HEK293 (cell line): ENCODE data around the gene MEIOC.

Experiments used
- CTCF ChIA-PET: fragments of 350-600 bp; formaldehyde crosslinking; extraction: SDS; loops from one replicate; lab custom pipeline; 2021; ENCODE audit warnings: antibody characterized with exemption; lab: Yijun Ruan, JAX
- POLR2A ChIA-PET: fragments of 300-600 bp; formaldehyde crosslinking; extraction: SDS; loops from one replicate; lab custom pipeline; 2020; ENCODE audit warnings: antibody characterized with exemption, inconsistent platforms; lab: Yijun Ruan, JAX
- H3K27ac ChIP-seq: fragments of 200-500 bp; sonication (Bioruptor generic); 2 replicates; pipeline ENCODE4 v1.5.1; 2014; ENCODE audit warnings: low read depth, low read length, control low read depth, inconsistent platforms; ENCODE audit errors: extremely low read depth
- H3K36me3 ChIP-seq, 2 experiments: fragments of 200-500 bp in 1 of 2; sonication (Bioruptor generic) in 1 of 2; 1 replicate in 1 of 2; 2 replicates in 1 of 2; pipeline ENCODE4 v1.5.1; 2014 to 2017; ENCODE audit warnings: inconsistent platforms in 2 of 2, low read length in 2 of 2; ENCODE audit not compliant: control insufficient read depth in 2 of 2, insufficient read depth in 1 of 2
- H3K4me1 ChIP-seq: fragments of 200-500 bp; sonication (Bioruptor generic); 2 replicates; pipeline ENCODE4 v1.5.1; 2014; ENCODE audit warnings: mild to moderate bottlenecking, low read length, inconsistent platforms; ENCODE audit not compliant: control insufficient read depth, insufficient read depth
- H3K4me3 ChIP-seq: 2 replicates; pipeline ENCODE4 v1.5.1; 2011; ENCODE audit warnings: low read depth, mild to moderate bottlenecking, control low read depth, low read length, moderate library complexity
- H3K9me3 ChIP-seq: fragments of 200-500 bp; sonication (Bioruptor generic); 2 replicates; pipeline ENCODE4 v1.5.1; 2014; ENCODE audit warnings: low read depth, low read length, inconsistent platforms; ENCODE audit not compliant: control insufficient read depth, insufficient read depth
- BCL11B ChIP-seq: fragments of 450-650 bp; formaldehyde crosslinking; IDR thresholded peaks from 2 replicates; pipeline ENCODE4 v1.5.1; 2016; ENCODE audit warnings: low read depth, missing biosample characterization, missing genetic modification characterization
- BCL6B ChIP-seq: fragments of 450-650 bp; formaldehyde crosslinking; IDR thresholded peaks from 2 replicates; pipeline ENCODE4 v1.5.1; 2017; ENCODE audit warnings: missing biosample characterization, missing genetic modification characterization
- GLIS1 ChIP-seq: fragments of 450-650 bp; formaldehyde crosslinking; IDR thresholded peaks from 2 replicates; pipeline ENCODE4 v1.5.1; 2016; ENCODE audit warnings: missing biosample characterization, missing genetic modification characterization
- IKZF3 ChIP-seq: fragments of 450-650 bp; IDR thresholded peaks from 2 replicates; pipeline ENCODE4 v1.5.0; 2018; ENCODE audit warnings: missing biosample characterization, mild to moderate bottlenecking, missing genetic modification characterization, moderate library complexity
- MZF1 ChIP-seq: fragments of 450-650 bp; formaldehyde crosslinking; IDR thresholded peaks from 2 replicates; pipeline ENCODE4 v1.5.1; 2017; ENCODE audit warnings: missing biosample characterization, missing genetic modification characterization, borderline replicate concordance
- ZFP41 ChIP-seq: fragments of 450-650 bp; formaldehyde crosslinking; IDR thresholded peaks from 2 replicates; pipeline ENCODE4 v1.5.1; 2016; ENCODE audit warnings: missing biosample characterization, missing genetic modification characterization, borderline replicate concordance
- ZFP69B ChIP-seq: fragments of 450-650 bp; formaldehyde crosslinking; IDR thresholded peaks from 2 replicates; pipeline ENCODE4 v1.5.1; 2016; ENCODE audit warnings: missing biosample characterization, missing genetic modification characterization
- ZNF138 ChIP-seq: fragments of 450-650 bp; formaldehyde crosslinking; IDR thresholded peaks from 2 replicates; pipeline ENCODE4 v1.5.1; 2016; ENCODE audit warnings: missing biosample characterization, missing genetic modification characterization, borderline replicate concordance
- ZNF146 ChIP-seq: fragments of 450-650 bp; formaldehyde crosslinking; IDR thresholded peaks from 2 replicates; pipeline ENCODE4 v1.5.1; 2016; ENCODE audit warnings: missing biosample characterization, missing genetic modification characterization
- ZNF155 ChIP-seq: fragments of 450-650 bp; formaldehyde crosslinking; IDR thresholded peaks from 2 replicates; pipeline ENCODE4 v1.5.1; 2016; ENCODE audit warnings: missing biosample characterization, missing genetic modification characterization
- ZNF19 ChIP-seq: fragments of 450-650 bp; formaldehyde crosslinking; IDR thresholded peaks from 2 replicates; pipeline ENCODE4; 2016; ENCODE audit warnings: missing biosample characterization, missing genetic modification characterization, low read depth
- ZNF211 ChIP-seq: fragments of 450-650 bp; formaldehyde crosslinking; IDR thresholded peaks from 2 replicates; pipeline ENCODE4 v1.5.1; 2016; ENCODE audit warnings: low read depth, missing biosample characterization, missing genetic modification characterization
- ZNF239 ChIP-seq: fragments of 450-650 bp; formaldehyde crosslinking; IDR thresholded peaks from 2 replicates; pipeline ENCODE4 v1.5.1; 2016; ENCODE audit warnings: missing biosample characterization, missing genetic modification characterization
- ZNF292 ChIP-seq: fragments of 450-650 bp; formaldehyde crosslinking; IDR thresholded peaks from 2 replicates; pipeline ENCODE4 v1.5.1; 2016; ENCODE audit warnings: low read depth, missing biosample characterization, missing genetic modification characterization, borderline replicate concordance
- ZNF341 ChIP-seq: fragments of 450-650 bp; formaldehyde crosslinking; IDR thresholded peaks from 2 replicates; pipeline ENCODE4; 2016; ENCODE audit warnings: low read depth, missing biosample characterization, missing genetic modification characterization
- ZNF416 ChIP-seq: fragments of 450-650 bp; formaldehyde crosslinking; IDR thresholded peaks from 2 replicates; pipeline ENCODE4 v1.5.1; 2016; ENCODE audit warnings: missing biosample characterization, missing genetic modification characterization
- ZNF426 ChIP-seq: fragments of 450-650 bp; formaldehyde crosslinking; IDR thresholded peaks from 2 replicates; pipeline ENCODE4 v1.5.1; 2017; ENCODE audit warnings: missing biosample characterization, missing genetic modification characterization, mild to moderate bottlenecking, inconsistent platforms, moderate library complexity
- ZNF449 ChIP-seq: fragments of 450-650 bp; formaldehyde crosslinking; IDR thresholded peaks from 2 replicates; pipeline ENCODE4 v1.5.1; 2017; ENCODE audit warnings: missing biosample characterization, mild to moderate bottlenecking, missing genetic modification characterization, moderate library complexity
- ZNF555 ChIP-seq: fragments of 450-650 bp; formaldehyde crosslinking; conservative IDR thresholded peaks from 2 replicates; pipeline ENCODE4 v1.5.1; 2017; ENCODE audit warnings: missing biosample characterization, mild to moderate bottlenecking, missing genetic modification characterization, inconsistent platforms
- ZNF560 ChIP-seq: fragments of 450-650 bp; formaldehyde crosslinking; IDR thresholded peaks from 2 replicates; pipeline ENCODE4 v1.5.1; 2017; ENCODE audit warnings: missing biosample characterization, missing genetic modification characterization, borderline replicate concordance
- ZNF629 ChIP-seq: fragments of 450-650 bp; formaldehyde crosslinking; IDR thresholded peaks from 2 replicates; pipeline ENCODE4 v1.5.1; 2017; ENCODE audit warnings: missing biosample characterization, missing genetic modification characterization
- ZNF654 ChIP-seq: fragments of 450-650 bp; formaldehyde crosslinking; IDR thresholded peaks from 2 replicates; pipeline ENCODE4 v1.5.1; 2016; ENCODE audit warnings: low read depth, missing biosample characterization, missing genetic modification characterization
- ZNF670 ChIP-seq: fragments of 450-650 bp; formaldehyde crosslinking; IDR thresholded peaks from 2 replicates; pipeline ENCODE4 v1.5.1; 2016; ENCODE audit warnings: missing biosample characterization, missing genetic modification characterization, low read depth
- ZNF707 ChIP-seq: fragments of 450-650 bp; formaldehyde crosslinking; IDR thresholded peaks from 2 replicates; pipeline ENCODE4 v1.5.1; 2016; ENCODE audit warnings: missing biosample characterization, missing genetic modification characterization
- ZSCAN23 ChIP-seq: fragments of 450-650 bp; formaldehyde crosslinking; IDR thresholded peaks from 2 replicates; pipeline ENCODE4 v1.5.1; 2016; ENCODE audit warnings: missing biosample characterization, missing genetic modification characterization
- TF ChIP-seq, protein P1 (sequence below): fragments of 450-650 bp; formaldehyde crosslinking; optimal IDR thresholded peaks from 2 replicates; pipeline ENCODE3; 2016; ENCODE audit warnings: missing biosample characterization, mild to moderate bottlenecking, missing genetic modification characterization
- TF ChIP-seq, protein P2 (sequence below): fragments of 450-650 bp; formaldehyde crosslinking; IDR thresholded peaks from 2 replicates; pipeline ENCODE4 v1.5.1; 2016; ENCODE audit warnings: missing biosample characterization, missing genetic modification characterization

MEIOC gene

GRCh38 chr17:44708401-44709263, 52.4 kb downstream of the MEIOC start, which contains the start of gene DBF4B (continued):
- TF ChIP-seq, protein P1, sequence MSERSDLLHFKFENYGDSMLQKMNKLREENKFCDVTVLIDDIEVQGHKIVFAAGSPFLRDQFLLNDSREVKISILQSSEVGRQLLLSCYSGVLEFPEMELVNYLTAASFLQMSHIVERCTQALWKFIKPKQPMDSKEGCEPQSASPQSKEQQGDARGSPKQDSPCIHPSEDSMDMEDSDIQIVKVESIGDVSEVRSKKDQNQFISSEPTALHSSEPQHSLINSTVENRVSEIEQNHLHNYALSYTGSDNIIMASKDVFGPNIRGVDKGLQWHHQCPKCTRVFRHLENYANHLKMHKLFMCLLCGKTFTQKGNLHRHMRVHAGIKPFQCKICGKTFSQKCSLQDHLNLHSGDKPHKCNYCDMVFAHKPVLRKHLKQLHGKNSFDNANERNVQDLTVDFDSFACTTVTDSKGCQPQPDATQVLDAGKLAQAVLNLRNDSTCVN = peak; percentile 39
- TF ChIP-seq ZNF654 (tag by site-specific recombination) = no peak; the same call in 1 of the 2 replicates
- peak; percentile 85 for TF ChIP-seq ZNF341 (tag by site-specific recombination)
- no peak for TF ChIP-seq ZNF416 (tag by site-specific recombination)
- TF ChIP-seq ZNF629 = peak; percentile 72
- TF ChIP-seq ZNF449 (tag by site-specific recombination) = no peak; the same call in 1 of the 2 replicates
- TF ChIP-seq ZNF155 = no peak
- TF ChIP-seq, protein P2, sequence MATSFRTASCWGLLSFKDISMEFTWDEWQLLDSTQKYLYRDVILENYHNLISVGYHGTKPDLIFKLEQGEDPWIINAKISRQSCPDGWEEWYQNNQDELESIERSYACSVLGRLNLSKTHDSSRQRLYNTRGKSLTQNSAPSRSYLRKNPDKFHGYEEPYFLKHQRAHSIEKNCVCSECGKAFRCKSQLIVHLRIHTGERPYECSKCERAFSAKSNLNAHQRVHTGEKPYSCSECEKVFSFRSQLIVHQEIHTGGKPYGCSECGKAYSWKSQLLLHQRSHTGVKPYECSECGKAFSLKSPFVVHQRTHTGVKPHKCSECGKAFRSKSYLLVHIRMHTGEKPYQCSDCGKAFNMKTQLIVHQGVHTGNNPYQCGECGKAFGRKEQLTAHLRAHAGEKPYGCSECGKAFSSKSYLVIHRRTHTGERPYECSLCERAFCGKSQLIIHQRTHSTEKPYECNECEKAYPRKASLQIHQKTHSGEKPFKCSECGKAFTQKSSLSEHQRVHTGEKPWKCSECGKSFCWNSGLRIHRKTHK (tag by site-specific recombination) = no peak
- no peak for TF ChIP-seq ZNF211
- peak; percentile 58; the same call in 1 of the 2 replicates for TF ChIP-seq IKZF3 (tag by site-specific recombination)
- TF ChIP-seq ZNF670 (tag by site-specific recombination) = no peak
- peak; percentile 94 for TF ChIP-seq BCL11B (tag by site-specific recombination)
- no peak for TF ChIP-seq ZNF426 (tag by site-specific recombination)
- no peak for TF ChIP-seq ZNF19
- TF ChIP-seq ZNF560 = no peak
- TF ChIP-seq ZNF707 (tag by site-specific recombination) = no peak

DNA sequence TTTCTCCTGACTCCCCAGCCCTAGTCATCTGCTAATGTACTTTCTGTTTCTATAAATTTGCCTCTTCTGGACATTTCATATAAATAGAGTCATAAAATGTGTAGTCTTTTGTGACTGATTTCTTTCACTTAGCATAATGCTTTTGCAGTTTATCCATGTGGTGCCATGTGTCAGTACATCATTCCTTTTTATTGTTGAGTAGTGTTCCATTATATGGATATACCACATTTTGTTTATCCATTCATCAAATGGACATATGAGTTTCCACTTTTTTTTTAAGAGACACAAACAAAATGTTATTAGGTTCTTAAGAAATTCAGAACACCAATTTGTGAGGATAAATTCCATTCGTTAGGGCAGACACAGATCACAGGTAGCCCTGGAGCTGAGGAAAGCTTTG, 63.2 kb downstream of the MEIOC start:
- Histone ChIP-seq H3K4me3 (no peak overlapping the region), H3K9me3 (no peaks in the 10 kb centered on the region), H3K4me1 (no peaks in the 10 kb centered on the region), H3K27ac (no peak overlapping the region), H3K36me3 (peaks cover 56 to 69% of the 10 kb centered on the region in 2 experiments)
- POLR2A ChIA-PET = interaction anchor here (1.2 kb wide), 1 partner anchor 11 kb away, joined by 4 read pairs; no protein-coding TSS in a partner anchor
- TF ChIP-seq ZFP41 (tag by site-specific recombination) = no peak
- TF ChIP-seq ZSCAN23 (tag by site-specific recombination) = no peak
- peak; percentile 62; the same call in 1 of the 2 replicates for TF ChIP-seq ZNF146 (tag by site-specific recombination)
- TF ChIP-seq GLIS1 = no peak
- CTCF ChIA-PET = no interaction called here

GRCh38 chr17:44722254-44722653, 66.0 kb downstream of the MEIOC start:
- no peak overlapping the region for H3K27ac ChIP-seq
- no peak overlapping the region for H3K4me3 ChIP-seq
- CTCF ChIA-PET = no interaction called here
- no peaks in the 10 kb centered on the region for H3K4me1 ChIP-seq
- no peaks in the 10 kb centered on the region for H3K9me3 ChIP-seq
- H3K36me3 ChIP-seq = peaks cover 64 to 73% of the 10 kb centered on the region in 2 experiments
- POLR2A ChIA-PET = interaction anchor here (0.6 to 1.0 kb wide), 2 partner anchors 14 to 37 kb away, joined by 3 read pairs; partner anchors contain the start of gene DBF4B
- TF ChIP-seq ZNF138 (tag by site-specific recombination) = no peak
- no peak for TF ChIP-seq ZNF239 (tag by site-specific recombination)
- no peak for TF ChIP-seq BCL6B (tag by site-specific recombination)
- no peak for TF ChIP-seq ZNF555 (tag by site-specific recombination)
- TF ChIP-seq ZNF416 (tag by site-specific recombination) = no peak
- no peak for TF ChIP-seq MZF1 (tag by site-specific recombination)
- TF ChIP-seq ZFP69B = no peak
- TF ChIP-seq ZNF292 (tag by site-specific recombination) = no peak
